H1 (cell line): ENCODE data around the gene GRM7. TPM values are rescaled to one million over a fixed set of nuclear protein-coding genes. Genes with fewer than 3 reads are reported as not detected.

Experiments
- CTCF ChIA-PET: fragments of 300-600 bp; sonication (Branson Sonifier 250); formaldehyde crosslinking; loops from one replicate; lab custom pipeline; 2021; ENCODE audit not compliant: partially characterized antibody; lab: Charles Lee
- POLR2A ChIA-PET: fragments of 300-600 bp; sonication (Branson Sonifier 250); formaldehyde crosslinking; loops from one replicate; lab custom pipeline; 2021; ENCODE audit warnings: inconsistent platforms; ENCODE audit not compliant: partially characterized antibody; lab: Charles Lee
- DNase-seq, 2 experiments: peaks; one replicate each; pipeline versions ENCODE4 v3.0.0 to v3.0.0-alpha.2; 2010 to 2022; ENCODE audit warnings: low spot score in 2 of 2, low read depth in 1 of 2, mixed read lengths in 1 of 2
- FAIRE-seq: peaks from 2 replicates; lab custom pipeline; 2011; peaks lifted over from hg19 to GRCh38; lab: Jason Lieb, UNC
- H2AFZ ChIP-seq: 2 replicates; pipeline ENCODE4 v1.8.1; 2012; ENCODE audit warnings: low read length, inconsistent platforms
- H2AK5ac ChIP-seq: 2 replicates; pipeline ENCODE4 v1.6.1; 2013; ENCODE audit warnings: low read depth, low read length
- H2BK120ac ChIP-seq: replicated peaks from 2 replicates; pipeline ENCODE3; 2013; ENCODE audit warnings: low read depth, low read length, inconsistent platforms
- H2BK12ac ChIP-seq: 2 replicates; pipeline ENCODE4 v1.6.1; 2013; ENCODE audit warnings: low read depth, low read length
- H2BK15ac ChIP-seq: 2 replicates; pipeline ENCODE4 v1.6.1; 2013; ENCODE audit warnings: low read length
- H2BK20ac ChIP-seq: 2 replicates; pipeline ENCODE4 v1.6.1; 2013; ENCODE audit warnings: low read length
- H2BK5ac ChIP-seq: 2 replicates; pipeline ENCODE4 v1.6.1; 2013; ENCODE audit warnings: low read depth, low read length
- H3K14ac ChIP-seq: 2 replicates; pipeline ENCODE4 v1.6.1; 2013; ENCODE audit warnings: inconsistent platforms; ENCODE audit not compliant: insufficient read length
- H3K18ac ChIP-seq: 2 replicates; pipeline ENCODE4 v1.6.1; 2013; ENCODE audit warnings: low read length; ENCODE audit errors: extremely low read depth
- H3K23ac ChIP-seq: 2 replicates; pipeline ENCODE4 v1.6.1; 2013; ENCODE audit warnings: inconsistent platforms; ENCODE audit not compliant: insufficient read length
- H3K23me2 ChIP-seq: 2 replicates; pipeline ENCODE4 v1.6.1; 2013; ENCODE audit warnings: low read depth, low read length
- H3K27ac ChIP-seq: 2 replicates; pipeline ENCODE4 v1.6.1; 2011; ENCODE audit warnings: low read depth, low read length, inconsistent platforms
- H3K27me3 ChIP-seq, 4 experiments: replicated peaks in 1 of 4; 1 replicate in 1 of 4; 2 replicates in 3 of 4; pipeline versions ENCODE4 v1.6.1 to v1.8.1; 2011 to 2013; ENCODE audit warnings: low read length in 3 of 4, mild to moderate bottlenecking in 3 of 4, inconsistent platforms in 2 of 4, mixed read lengths in 2 of 4, moderate library complexity in 1 of 4; ENCODE audit not compliant: control insufficient read depth in 3 of 4, insufficient read depth in 3 of 4; ENCODE audit errors: extremely low read depth in 1 of 4
- H3K36me3 ChIP-seq, 4 experiments: 2 replicates each; pipeline versions ENCODE4 v1.6.1 to v1.8.1; 2011 to 2013; ENCODE audit warnings: mild to moderate bottlenecking in 4 of 4, low read length in 3 of 4, moderate library complexity in 2 of 4, control low read depth in 1 of 4, inconsistent platforms in 1 of 4; ENCODE audit not compliant: insufficient read depth in 4 of 4, control insufficient read depth in 2 of 4
- H3K4ac ChIP-seq: replicated peaks from 2 replicates; pipeline ENCODE3; 2013; ENCODE audit warnings: low read length, low read depth, mixed read lengths, inconsistent platforms; ENCODE audit not compliant: insufficient read length
- H3K4me1 ChIP-seq, 4 experiments: replicated peaks in 1 of 4; 1 replicate in 1 of 4; 2 replicates in 3 of 4; pipeline versions ENCODE4 v1.6.1 to v1.8.1; 2011 to 2013; ENCODE audit warnings: low read length in 3 of 4, inconsistent platforms in 2 of 4, mixed read lengths in 1 of 4; ENCODE audit not compliant: insufficient read depth in 4 of 4, control insufficient read depth in 3 of 4
- H3K4me2 ChIP-seq, 2 experiments: 2 replicates each; pipeline versions ENCODE4 v1.6.1 to v1.8.1; 2011 to 2013; ENCODE audit warnings: low read depth in 2 of 2, low read length in 2 of 2, control low read depth in 1 of 2, inconsistent platforms in 1 of 2, mild to moderate bottlenecking in 1 of 2; ENCODE audit not compliant: insufficient read depth in 1 of 2
- H3K4me3 ChIP-seq, 4 experiments: fragments of 200-600, 300-600 bp in 1 of 4; sonication (generic), shearing (Covaris generic), sonication (Bioruptor Twin) in 1 of 4; 2 replicates each; pipeline versions ENCODE4 v1.5.1 to v1.8.1; 2011 to 2016; ENCODE audit warnings: low read length in 4 of 4, low read depth in 3 of 4, control low read depth in 2 of 4, inconsistent platforms in 2 of 4, mild to moderate bottlenecking in 2 of 4, mixed read lengths in 1 of 4, moderate library complexity in 1 of 4; ENCODE audit not compliant: insufficient read depth in 2 of 4; ENCODE audit errors: extremely low read depth in 1 of 4
- H3K56ac ChIP-seq: replicated peaks from 2 replicates; pipeline ENCODE3; 2013; ENCODE audit warnings: low read depth, mild to moderate bottlenecking, mixed read lengths, low read length, inconsistent platforms; ENCODE audit not compliant: insufficient read length
- H3K79me1 ChIP-seq: 2 replicates; pipeline ENCODE4 v1.6.1; 2013; ENCODE audit warnings: low read depth, low read length, control low read depth
- H3K79me2 ChIP-seq, 2 experiments: 2 replicates each; pipeline versions ENCODE4 v1.6.1 to v1.8.1; 2012 to 2013; ENCODE audit warnings: low read length in 2 of 2, mild to moderate bottlenecking in 2 of 2, inconsistent platforms in 1 of 2; ENCODE audit not compliant: insufficient read depth in 2 of 2, control insufficient read depth in 1 of 2
- H3K9ac ChIP-seq, 4 experiments: replicated peaks in 1 of 4; 1 replicate in 1 of 4; 2 replicates in 3 of 4; pipeline versions ENCODE4 v1.6.1 to v1.8.1; 2011 to 2013; ENCODE audit warnings: low read depth in 3 of 4, low read length in 3 of 4, control low read depth in 2 of 4, mild to moderate bottlenecking in 2 of 4, moderate library complexity in 2 of 4, inconsistent platforms in 1 of 4; ENCODE audit errors: extremely low read depth in 1 of 4
- H3K9me3 ChIP-seq, 2 experiments: 2 replicates each; pipeline versions ENCODE4 v1.6.1 to v1.8.1; 2012 to 2013; ENCODE audit warnings: mild to moderate bottlenecking in 2 of 2, moderate library complexity in 2 of 2, control low read depth in 1 of 2, inconsistent platforms in 1 of 2, low read depth in 1 of 2, low read length in 1 of 2, mixed read lengths in 1 of 2; ENCODE audit not compliant: insufficient read depth in 2 of 2
- H4K20me1 ChIP-seq, 2 experiments: replicated peaks in 1 of 2; 2 replicates each; pipeline versions ENCODE3 to v1.8.1; 2011 to 2013; ENCODE audit warnings: inconsistent platforms in 2 of 2, low read length in 2 of 2, mild to moderate bottlenecking in 1 of 2; ENCODE audit not compliant: insufficient read depth in 2 of 2, control insufficient read depth in 1 of 2
- H4K5ac ChIP-seq: 2 replicates; pipeline ENCODE4 v1.6.1; 2013; ENCODE audit warnings: low read length, low read depth, mixed read lengths, inconsistent platforms; ENCODE audit not compliant: insufficient read length
- H4K8ac ChIP-seq: 2 replicates; pipeline ENCODE4 v1.8.0; 2013; ENCODE audit warnings: mild to moderate bottlenecking, moderate library complexity, low read length, inconsistent platforms; ENCODE audit not compliant: insufficient read depth; ENCODE audit errors: extremely low read depth
- H4K91ac ChIP-seq: replicated peaks from 2 replicates; pipeline ENCODE3; 2013; ENCODE audit warnings: low read length, mixed read lengths, inconsistent platforms; ENCODE audit not compliant: insufficient read length
- GTF2F1 ChIP-seq: IDR thresholded peaks from 2 replicates; pipeline ENCODE4 v1.6.1; 2012; ENCODE audit warnings: low read depth, low read length, improper control_type of control experiment, borderline replicate concordance
- WGBS, 2 experiments: shearing (Covaris generic) in 1 of 2; methylation state at CpG; one replicate each; pipeline versions ENCODE4 v1.1.6 to v1.1.7; 2013 to 2015; ENCODE audit warnings: low lambda C conversion rate in 2 of 2, mixed read lengths in 2 of 2, inconsistent platforms in 1 of 2, low coverage in 1 of 2, missing lambda C conversion rate in 1 of 2; ENCODE audit not compliant: insufficient replicate concordance in 2 of 2, insufficient coverage in 1 of 2, insufficient read length in 1 of 2; ENCODE audit errors: extremely low coverage in 1 of 2, missing lambda C conversion rate in 1 of 2; 5-methylcytosine and 5-hydroxymethylcytosine counted together
- polyA plus RNA-seq, 7 experiments: library from polyadenylated mRNA; depleted of rRNA in 3 of 7; stranded (reverse) in 5 of 7; unstranded in 2 of 7; fragments of >200 nt in 5 of 7; fragments of 200-250 nt in 2 of 7; gene quantifications; 1 replicate in 5 of 7; 2 replicates in 1 of 7; 4 replicates in 1 of 7; pipeline versions ENCODE4 v1.2.1 to v1.2.3, GENCODE V29; 2011 to 2013; ENCODE audit warnings: missing spikeins in 2 of 7, mixed read lengths in 2 of 7
- total RNA-seq: library from RNA; stranded (reverse); fragmentation: NEBNext Ultra II Directional; extraction: Animal tissue kit (Norgen Biotek cat#: 25700); gene quantifications from 2 replicates; pipeline ENCODE4 v1.2.1, GENCODE V29; 2021

Gene GRM7
- total and polyA plus RNA-seq, 2 of the 8 experiments (the other 6 are each of a cell fraction or from before 2014, with no cell fraction given) = 0.17 to 0.24 TPM

- 91% methylated on average over 7 of the region's 7 CpGs; no CpG with 5 or more reads in 1 of the 2 experiments for WGBS, 2 experiments
- POLR2A ChIA-PET = no interaction called here
- TF ChIP-seq GTF2F1 = no peak
Measured at GRCh38 chr3:7728566-7729519, 867.9 kb downstream of the GRM7 start.

More at GRCh38 chr3:7728566-7729519, 867.9 kb downstream of the GRM7 start:
- no peaks in the 10 kb centered on the region for H3K79me2 ChIP-seq
- no peaks in the 10 kb centered on the region for H3K79me1 ChIP-seq
- H4K20me1 ChIP-seq = no peaks in the 10 kb centered on the region
- H4K91ac ChIP-seq = no peak overlapping the region
- H3K4ac ChIP-seq = no peak overlapping the region
- no peak overlapping the region for H2BK120ac ChIP-seq
- no peak overlapping the region for H3K14ac ChIP-seq
- no peaks in the 10 kb centered on the region for H3K27me3 ChIP-seq
- no peak overlapping the region for H4K5ac ChIP-seq
- H3K27ac ChIP-seq = no peak overlapping the region
- H3K23me2 ChIP-seq = no peaks in the 10 kb centered on the region
- H2BK5ac ChIP-seq = no peak overlapping the region
- H3K23ac ChIP-seq = no peak overlapping the region
- DNase-seq = no peak
- H4K8ac ChIP-seq = no peak overlapping the region
- H3K4me1 ChIP-seq = peaks cover 0 to 3% (median 0%) of the 10 kb centered on the region in 4 experiments; a peak in 3 of 7 replicates
- no peak overlapping the region for H2BK12ac ChIP-seq
- H3K36me3 ChIP-seq = no peaks in the 10 kb centered on the region
- no peak overlapping the region for H2AFZ ChIP-seq
- no peak for FAIRE-seq
- no peak overlapping the region for H2AK5ac ChIP-seq
- no peak overlapping the region for H2BK20ac ChIP-seq
- H3K9me3 ChIP-seq = no peaks in the 10 kb centered on the region
- H3K9ac ChIP-seq = no peak overlapping the region
- no peak overlapping the region for H2BK15ac ChIP-seq
- CTCF ChIA-PET = interaction anchor here (0.6 kb wide), 1 partner anchor 170 kb away, joined by 3 read pairs; no protein-coding TSS in a partner anchor
- H3K56ac ChIP-seq = no peak overlapping the region
- no peak overlapping the region for H3K4me3 ChIP-seq
- H3K18ac ChIP-seq = no peak overlapping the region
- no peak overlapping the region for H3K4me2 ChIP-seq
